Loucy (cell line): Measurements from ENCODE around the gene CHST2.

Experiments used
- H2AFZ ChIP-seq: fragments of 200-600 bp; sonication (generic); 2 replicates; pipeline ENCODE4 v1.6.0; 2016; ENCODE audit warnings: antibody characterized with exemption, mild to moderate bottlenecking, low read length, moderate library complexity
- H3F3A ChIP-seq: fragments of 200-600 bp; 2 replicates; pipeline ENCODE4 v1.6.0; 2016; ENCODE audit warnings: antibody characterized with exemption, low read depth, mild to moderate bottlenecking
- H3K27me3 ChIP-seq: fragments of 200-600 bp; sonication (generic); 2 replicates; pipeline ENCODE4 v1.6.1; 2014; ENCODE audit warnings: low read length, mild to moderate bottlenecking; ENCODE audit not compliant: insufficient read depth, poor library complexity, severe bottlenecking
- H3K36me3 ChIP-seq: fragments of 200-600 bp; sonication (generic); 2 replicates; pipeline ENCODE4 v1.6.1; 2016; ENCODE audit warnings: low read length; ENCODE audit not compliant: insufficient read depth
- H3K4me1 ChIP-seq: fragments of 200-600 bp; sonication (generic); 2 replicates; pipeline ENCODE4 v1.5.1; 2014; ENCODE audit warnings: low read length, mild to moderate bottlenecking; ENCODE audit not compliant: insufficient read depth, poor library complexity, severe bottlenecking
- H3K4me2 ChIP-seq: fragments of 200-600 bp; sonication (generic); 2 replicates; pipeline ENCODE4 v1.6.0; 2014; ENCODE audit warnings: antibody characterized with exemption, low read length, low read depth, mild to moderate bottlenecking; ENCODE audit not compliant: poor library complexity, severe bottlenecking
- H3K4me3 ChIP-seq: fragments of 200-600 bp; sonication (generic); 2 replicates; pipeline ENCODE4 v1.5.1; 2014; ENCODE audit warnings: low read length, mild to moderate bottlenecking, mixed read lengths; ENCODE audit not compliant: poor library complexity, severe bottlenecking
- H3K79me2 ChIP-seq: fragments of 200-600 bp; sonication (generic); 2 replicates; pipeline ENCODE4 v1.6.1; 2014; ENCODE audit warnings: low read length; ENCODE audit not compliant: insufficient read depth
- H3K9ac ChIP-seq: fragments of 200-600 bp; sonication (generic); 2 replicates; pipeline ENCODE4 v1.6.0; 2014; ENCODE audit warnings: mild to moderate bottlenecking, low read depth, low read length, moderate library complexity; ENCODE audit not compliant: poor library complexity, severe bottlenecking
- H3K9me2 ChIP-seq: fragments of 200-600 bp; sonication (generic); replicated peaks from 2 replicates; pipeline ENCODE4 v1.6.1; 2016; ENCODE audit warnings: low read depth, low read length, mixed read lengths
- H3K9me3 ChIP-seq: fragments of 200-600 bp; sonication (generic); 2 replicates; pipeline ENCODE4 v1.6.1; 2014; ENCODE audit warnings: mild to moderate bottlenecking, antibody characterized with exemption, low read length, low read depth; ENCODE audit not compliant: insufficient read depth
- H4K20me1 ChIP-seq: fragments of 200-600 bp; sonication (generic); 2 replicates; pipeline ENCODE4 v1.6.0; 2014; ENCODE audit warnings: antibody characterized with exemption, low read length, mild to moderate bottlenecking; ENCODE audit not compliant: insufficient read depth, poor library complexity, severe bottlenecking
- CTCF ChIP-seq: fragments of 200-600 bp; sonication (generic); conservative IDR thresholded peaks from 2 replicates; pipeline ENCODE4 v1.5.1; 2014; ENCODE audit warnings: mild to moderate bottlenecking, antibody characterized with exemption, low read length
- EZH2phosphoT487 ChIP-seq: fragments of 200-600 bp; IDR thresholded peaks from 2 replicates; pipeline ENCODE4 v1.6.1; 2018; ENCODE audit warnings: antibody characterized with exemption, mild to moderate bottlenecking, moderate library complexity, borderline replicate concordance

Gene CHST2

DNA sequence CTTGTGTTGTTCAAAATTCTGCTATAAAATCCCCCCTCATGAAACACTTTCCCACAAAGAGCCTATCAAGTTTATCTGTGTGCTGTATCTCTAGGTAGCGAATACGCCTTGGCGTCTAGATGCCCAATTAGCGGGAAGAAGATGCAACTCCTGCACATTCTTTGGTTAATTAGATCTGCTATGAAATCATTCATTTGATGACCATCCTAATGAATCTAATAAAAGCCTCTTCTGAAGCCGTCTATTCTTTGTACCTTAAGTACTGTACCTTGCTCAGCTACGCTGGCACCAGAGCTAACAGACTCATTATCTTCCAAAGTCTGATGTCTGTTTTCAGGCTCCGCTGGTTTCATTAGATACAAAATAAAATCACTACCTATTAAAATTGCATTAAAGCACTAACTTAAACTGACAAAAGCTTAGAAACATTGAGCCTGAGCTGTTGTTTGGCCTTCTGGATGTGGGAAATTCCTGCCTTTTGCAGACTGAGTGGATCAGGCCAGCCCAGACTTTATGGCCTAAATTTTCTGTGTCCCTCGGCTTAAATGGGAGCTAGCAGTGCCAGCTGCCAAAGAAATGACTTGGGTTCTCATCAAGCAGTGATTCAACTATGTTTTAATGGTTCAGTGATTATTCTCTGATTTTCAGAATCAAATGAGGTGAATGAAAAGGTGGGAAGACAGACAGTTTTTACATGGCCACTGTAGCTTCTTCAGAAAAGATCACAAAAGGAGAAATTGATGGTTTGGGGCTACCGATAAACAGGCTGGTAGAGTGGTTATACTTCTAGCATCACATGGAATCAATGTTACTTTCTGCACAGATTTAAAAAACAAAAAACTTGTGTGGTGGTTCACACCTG, 28.4 kb upstream of the CHST2 start:
- no peak overlapping the region for H3K4me3 ChIP-seq
- H3K36me3 ChIP-seq = no peaks in the 10 kb centered on the region
- no peaks in the 10 kb centered on the region for H3K4me1 ChIP-seq
- H3K9ac ChIP-seq = no peak overlapping the region
- no peak overlapping the region for H2AFZ ChIP-seq
- no peak overlapping the region for H3K4me2 ChIP-seq
- H3K79me2 ChIP-seq = no peaks in the 10 kb centered on the region
- no peaks in the 10 kb centered on the region for H3F3A ChIP-seq
- peaks cover 4% of the 10 kb centered on the region for H3K27me3 ChIP-seq
- H3K9me3 ChIP-seq = peaks cover 6% of the 10 kb centered on the region; the same call in 1 of the 2 replicates
- no peaks in the 10 kb centered on the region for H4K20me1 ChIP-seq
- no peaks in the 10 kb centered on the region for H3K9me2 ChIP-seq
- no peak for TF ChIP-seq EZH2phosphoT487
- no peak for TF ChIP-seq CTCF

DNA sequence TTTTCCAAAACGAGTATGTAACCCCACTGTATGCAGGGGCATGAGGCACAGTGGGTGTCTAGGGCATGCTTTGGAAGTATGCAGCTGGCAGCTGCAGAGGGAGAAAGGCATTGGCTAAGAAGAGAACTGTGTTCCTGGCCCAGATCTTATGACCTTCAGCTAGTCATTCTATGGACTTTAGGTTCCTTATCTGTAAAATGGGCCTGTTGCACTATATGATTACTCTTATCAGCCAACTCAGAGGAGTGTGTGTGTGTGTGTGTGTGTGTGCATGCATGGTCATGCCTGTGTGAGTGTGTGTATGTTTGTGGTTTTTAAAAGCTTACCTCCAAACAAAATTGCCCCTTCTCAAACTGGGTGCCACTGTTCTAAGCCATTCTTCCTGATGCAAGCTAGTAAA, 27.4 kb upstream of the CHST2 start:
- TF ChIP-seq EZH2phosphoT487 (no peak), CTCF (no peak)
- no peak overlapping the region for H3K9ac ChIP-seq
- H3K4me1 ChIP-seq = no peaks in the 10 kb centered on the region
- no peaks in the 10 kb centered on the region for H4K20me1 ChIP-seq
- no peaks in the 10 kb centered on the region for H3K9me2 ChIP-seq
- H3K27me3 ChIP-seq = peaks cover 4% of the 10 kb centered on the region
- no peak overlapping the region for H3K4me2 ChIP-seq
- H3K79me2 ChIP-seq = no peaks in the 10 kb centered on the region
- no peak overlapping the region for H3K4me3 ChIP-seq
- no peaks in the 10 kb centered on the region for H3F3A ChIP-seq
- no peak overlapping the region for H2AFZ ChIP-seq
- no peaks in the 10 kb centered on the region for H3K36me3 ChIP-seq
- H3K9me3 ChIP-seq = peaks cover 6% of the 10 kb centered on the region; the same call in 1 of the 2 replicates

DNA sequence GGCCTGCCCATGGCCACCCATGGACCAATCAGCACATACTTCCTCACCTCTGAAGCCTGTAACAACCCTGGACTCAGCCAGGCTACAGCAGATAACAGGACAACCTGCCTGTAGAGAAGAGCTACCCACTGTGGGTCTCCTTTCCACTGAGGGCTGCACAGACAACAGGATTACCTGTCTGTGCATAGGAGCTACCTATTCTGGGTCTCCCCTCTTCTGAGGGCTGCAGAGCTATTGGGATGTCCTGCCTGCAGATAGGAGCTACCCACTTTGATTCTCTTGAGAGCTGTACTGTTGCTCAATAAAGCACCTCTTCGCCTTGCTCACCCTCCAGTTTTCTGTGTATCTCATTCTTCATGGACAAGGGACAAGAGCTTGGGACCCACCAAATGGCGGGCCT, 23.8 kb upstream of the CHST2 start:
- H3K27me3 ChIP-seq = peaks cover 1% of the 10 kb centered on the region
- H3F3A ChIP-seq = no peaks in the 10 kb centered on the region
- no peaks in the 10 kb centered on the region for H4K20me1 ChIP-seq
- H3K4me2 ChIP-seq = no peak overlapping the region
- no peaks in the 10 kb centered on the region for H3K79me2 ChIP-seq
- no peak overlapping the region for H3K4me3 ChIP-seq
- TF ChIP-seq CTCF = no peak
- no peak for TF ChIP-seq EZH2phosphoT487
- H3K9me3 ChIP-seq = peaks cover 6% of the 10 kb centered on the region; the same call in 1 of the 2 replicates
- no peaks in the 10 kb centered on the region for H3K9me2 ChIP-seq
- H3K9ac ChIP-seq = no peak overlapping the region
- no peak overlapping the region for H2AFZ ChIP-seq
- no peaks in the 10 kb centered on the region for H3K36me3 ChIP-seq
- H3K4me1 ChIP-seq = no peaks in the 10 kb centered on the region
